C4-2B (cell line): Measurements from ENCODE around the gene RNF214.

Experiments used
- ZFX ChIP-seq: fragments of 450-650 bp; IDR thresholded peaks from 2 replicates; pipeline ENCODE4 v1.6.1; 2017
- TF ChIP-seq, protein P1 (sequence below): fragments of 450-650 bp; conservative IDR thresholded peaks from 2 replicates; pipeline ENCODE4 v1.5.1; 2017; ENCODE audit warnings: mild to moderate bottlenecking

- TF ChIP-seq, protein P1, sequence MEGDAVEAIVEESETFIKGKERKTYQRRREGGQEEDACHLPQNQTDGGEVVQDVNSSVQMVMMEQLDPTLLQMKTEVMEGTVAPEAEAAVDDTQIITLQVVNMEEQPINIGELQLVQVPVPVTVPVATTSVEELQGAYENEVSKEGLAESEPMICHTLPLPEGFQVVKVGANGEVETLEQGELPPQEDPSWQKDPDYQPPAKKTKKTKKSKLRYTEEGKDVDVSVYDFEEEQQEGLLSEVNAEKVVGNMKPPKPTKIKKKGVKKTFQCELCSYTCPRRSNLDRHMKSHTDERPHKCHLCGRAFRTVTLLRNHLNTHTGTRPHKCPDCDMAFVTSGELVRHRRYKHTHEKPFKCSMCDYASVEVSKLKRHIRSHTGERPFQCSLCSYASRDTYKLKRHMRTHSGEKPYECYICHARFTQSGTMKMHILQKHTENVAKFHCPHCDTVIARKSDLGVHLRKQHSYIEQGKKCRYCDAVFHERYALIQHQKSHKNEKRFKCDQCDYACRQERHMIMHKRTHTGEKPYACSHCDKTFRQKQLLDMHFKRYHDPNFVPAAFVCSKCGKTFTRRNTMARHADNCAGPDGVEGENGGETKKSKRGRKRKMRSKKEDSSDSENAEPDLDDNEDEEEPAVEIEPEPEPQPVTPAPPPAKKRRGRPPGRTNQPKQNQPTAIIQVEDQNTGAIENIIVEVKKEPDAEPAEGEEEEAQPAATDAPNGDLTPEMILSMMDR, result no peak
- no peak for TF ChIP-seq ZFX
Measured at GRCh38 chr11:117248341-117248740, 15.9 kb downstream of the RNF214 start.
